Measurements from ENCODE around the gene UBE2D2. TPM values are rescaled to one million over a fixed set of nuclear protein-coding genes. Genes with fewer than 3 reads are reported as not detected.
"Not testable (repeated sequence)": the region's sequence is repeated elsewhere in the genome, so short reads cannot be mapped to it uniquely, and the experiment has no call there.

Gene UBE2D2
- total RNA-seq, 6 experiments from 2014 or later = 38.3 to 68.3 (median 53.1) TPM

DNA sequence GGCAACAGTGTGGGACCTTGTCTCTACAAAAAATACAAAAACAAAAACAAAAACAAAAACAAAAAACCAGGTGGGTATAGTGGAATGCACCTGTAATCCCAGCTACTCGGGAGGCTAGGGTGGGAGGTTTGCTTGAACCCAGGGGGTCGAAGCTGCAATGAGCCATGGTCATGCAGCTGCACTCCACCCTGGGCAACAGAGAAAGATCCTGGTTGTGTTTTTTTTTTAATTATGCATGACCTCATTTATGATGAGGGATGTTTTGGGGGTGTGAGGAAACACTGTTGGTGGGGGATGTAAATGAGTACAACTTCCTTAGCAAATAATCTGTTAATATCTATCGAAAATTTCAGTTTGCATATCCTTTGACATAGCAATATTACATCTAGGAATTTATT, 29.4 kb upstream of the UBE2D2 start:
- WGBS (ENCODE audit: insufficient coverage, low coverage, low lambda C conversion rate, missing lambda C conversion rate) = 96% methylated on average over 3 of the region's 3 CpGs

DNA sequence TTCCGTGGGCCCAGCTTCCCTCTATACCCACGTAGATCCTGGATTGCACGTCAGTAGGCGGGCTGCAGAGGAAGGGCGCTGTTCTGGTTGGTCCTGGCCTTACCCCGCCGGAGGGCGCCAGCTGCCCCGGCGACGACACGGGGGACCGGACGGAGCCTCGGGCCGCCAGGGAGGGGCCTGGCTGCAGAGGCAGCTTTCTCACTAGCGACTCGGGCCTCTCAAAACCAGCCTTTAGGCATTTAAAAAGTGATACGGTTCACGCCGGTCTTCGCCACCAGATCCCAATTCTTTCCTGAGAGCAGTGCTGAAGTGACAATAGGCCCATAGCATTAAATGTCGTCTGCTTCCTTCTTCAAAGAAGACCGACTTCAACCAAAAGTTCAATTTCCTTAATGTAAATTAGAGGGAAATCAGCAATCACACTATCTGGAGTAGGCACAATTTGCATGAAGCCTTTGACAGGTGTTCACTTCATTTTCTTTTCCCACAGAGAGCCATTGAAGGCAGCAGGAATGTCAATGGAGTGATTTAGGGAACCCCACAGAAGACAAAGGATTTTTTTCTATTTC, 17.6 kb upstream of the UBE2D2 start:
- Histone ChIP-seq H3K9me3 (no peaks in the 10 kb centered on the region), H3K27me3 (no peaks in the 10 kb centered on the region), H3K4me3 (peak overlapping the region in 1 of 3 donors; percentile 7), H3K36me3 (no peaks in the 10 kb centered on the region), H3K4me1 (no peaks in the 10 kb centered on the region), H3K27ac (no peak overlapping the region)
- intact Hi-C loops (cut with DNase I) = no loop called here
- no peak for TF ChIP-seq POLR2A (IDR thresholded peaks at IDR 0.05)
- TF ChIP-seq, protein P1, sequence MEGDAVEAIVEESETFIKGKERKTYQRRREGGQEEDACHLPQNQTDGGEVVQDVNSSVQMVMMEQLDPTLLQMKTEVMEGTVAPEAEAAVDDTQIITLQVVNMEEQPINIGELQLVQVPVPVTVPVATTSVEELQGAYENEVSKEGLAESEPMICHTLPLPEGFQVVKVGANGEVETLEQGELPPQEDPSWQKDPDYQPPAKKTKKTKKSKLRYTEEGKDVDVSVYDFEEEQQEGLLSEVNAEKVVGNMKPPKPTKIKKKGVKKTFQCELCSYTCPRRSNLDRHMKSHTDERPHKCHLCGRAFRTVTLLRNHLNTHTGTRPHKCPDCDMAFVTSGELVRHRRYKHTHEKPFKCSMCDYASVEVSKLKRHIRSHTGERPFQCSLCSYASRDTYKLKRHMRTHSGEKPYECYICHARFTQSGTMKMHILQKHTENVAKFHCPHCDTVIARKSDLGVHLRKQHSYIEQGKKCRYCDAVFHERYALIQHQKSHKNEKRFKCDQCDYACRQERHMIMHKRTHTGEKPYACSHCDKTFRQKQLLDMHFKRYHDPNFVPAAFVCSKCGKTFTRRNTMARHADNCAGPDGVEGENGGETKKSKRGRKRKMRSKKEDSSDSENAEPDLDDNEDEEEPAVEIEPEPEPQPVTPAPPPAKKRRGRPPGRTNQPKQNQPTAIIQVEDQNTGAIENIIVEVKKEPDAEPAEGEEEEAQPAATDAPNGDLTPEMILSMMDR (IDR thresholded peaks at IDR 0.05) = peak in 3 of 4 donors; percentile 10 to 27 (median 23)
- WGBS (ENCODE audit: insufficient coverage, low coverage, low lambda C conversion rate, missing lambda C conversion rate) = 23% methylated on average over 20 of the region's 24 CpGs
- DNase-seq (peak; percentile 65 to 70 (median 66)), ATAC-seq (peak; percentile 87 to 98 (median 96))

More for the DNA sequence above, 29.4 kb upstream of the UBE2D2 start:
- no peak overlapping the region for H3K27ac ChIP-seq
- no peaks in the 10 kb centered on the region for H3K27me3 ChIP-seq
- TF ChIP-seq POLR2A (IDR thresholded peaks at IDR 0.05) = no peak
- TF ChIP-seq, protein P1 (IDR thresholded peaks at IDR 0.05) = no peak
- ATAC-seq (no peak), DNase-seq (no peak)
- H3K9me3 ChIP-seq = no peaks in the 10 kb centered on the region
- intact Hi-C loops (cut with DNase I) = no loop called here
- H3K36me3 ChIP-seq = no peaks in the 10 kb centered on the region
- H3K4me3 ChIP-seq = no peak overlapping the region
- no peaks in the 10 kb centered on the region for H3K4me1 ChIP-seq

DNA sequence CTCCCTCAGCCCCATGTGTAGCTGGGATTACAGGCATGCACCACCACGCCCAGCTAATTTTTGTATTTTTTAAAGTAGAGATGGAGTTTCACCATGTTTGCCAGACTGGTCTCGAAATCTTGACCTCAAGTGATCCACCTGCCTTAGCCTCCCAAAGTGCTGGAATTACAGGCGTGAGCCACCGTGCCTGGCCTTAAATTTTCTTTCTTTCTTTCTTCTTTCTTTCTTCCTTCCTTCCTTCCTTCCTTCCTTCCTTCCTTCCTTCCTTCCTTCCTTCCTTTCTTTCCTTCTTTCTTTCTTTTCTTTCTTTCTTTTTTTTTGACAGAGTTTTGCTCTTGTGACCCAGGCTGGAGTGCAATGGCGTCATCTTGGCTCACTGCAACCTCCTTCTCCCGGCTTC, 14.5 kb upstream of the UBE2D2 start:
- ATAC-seq = not testable (repeated sequence)

DNA sequence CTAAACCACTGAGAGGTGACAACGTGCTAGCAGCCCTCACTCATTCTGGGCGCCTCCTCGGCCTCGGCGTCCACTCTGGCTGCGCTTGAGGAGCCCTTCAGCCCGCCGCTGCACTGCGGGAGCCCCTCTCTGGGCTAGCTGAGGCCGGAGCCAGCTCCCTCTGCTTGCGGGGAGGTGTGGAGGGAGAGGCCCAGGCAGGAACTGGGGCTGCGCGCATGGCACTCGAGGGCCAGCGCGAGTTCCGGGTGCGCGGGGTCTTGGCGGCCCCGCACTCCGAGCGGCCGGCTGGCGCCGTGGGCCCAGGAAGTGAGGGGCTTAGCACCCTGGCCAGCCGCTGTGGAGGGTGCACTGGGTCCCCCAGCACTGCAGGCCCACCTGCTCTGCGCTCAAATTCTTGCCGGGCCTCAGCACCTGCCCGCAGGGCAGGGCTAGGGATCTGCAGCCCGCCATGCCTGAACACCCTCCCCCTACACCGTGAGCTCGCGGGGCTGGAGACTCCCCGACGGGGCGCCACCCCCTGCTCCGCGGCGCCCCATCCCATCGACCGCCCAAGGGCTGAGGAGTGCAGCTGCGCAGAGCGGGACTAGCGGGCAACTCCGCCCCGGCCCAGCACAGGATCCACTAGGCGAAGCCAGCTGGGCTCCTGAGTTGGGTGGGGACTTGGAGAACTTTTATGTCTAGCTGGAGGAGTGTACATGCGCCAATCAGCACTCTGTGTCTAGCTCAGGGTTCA, 11.8 kb upstream of the UBE2D2 start:
- Histone ChIP-seq H3K27ac (no peak overlapping the region), H3K27me3 (no peaks in the 10 kb centered on the region), H3K36me3 (no peaks in the 10 kb centered on the region), H3K4me1 (peaks cover 0 to 5% (median 0%) of the 10 kb centered on the region in 4 donors), H3K4me3 (no peak overlapping the region), H3K9me3 (no peaks in the 10 kb centered on the region)
- 98% methylated on average over 13 of the region's 49 CpGs for WGBS (ENCODE audit: insufficient coverage, low coverage, low lambda C conversion rate, missing lambda C conversion rate)
- ATAC-seq (peak in 1 of 4 donors; percentile 28), DNase-seq (no peak)
- TF ChIP-seq, protein P1 (IDR thresholded peaks at IDR 0.05) = no peak
- no peak for TF ChIP-seq POLR2A (IDR thresholded peaks at IDR 0.05)
- intact Hi-C loops (cut with DNase I) = no loop called here

More for the DNA sequence above, 14.5 kb upstream of the UBE2D2 start:
- 82% methylated on average over 6 of the region's 6 CpGs for WGBS (ENCODE audit: insufficient coverage, low coverage, low lambda C conversion rate, missing lambda C conversion rate)
- intact Hi-C loops (cut with DNase I); H3K4me1 ChIP-seq; H3K9me3 ChIP-seq; H3K36me3 ChIP-seq; DNase-seq; H3K27me3 ChIP-seq; H3K4me3 ChIP-seq; H3K27ac ChIP-seq: not testable (repeated sequence)

DNA sequence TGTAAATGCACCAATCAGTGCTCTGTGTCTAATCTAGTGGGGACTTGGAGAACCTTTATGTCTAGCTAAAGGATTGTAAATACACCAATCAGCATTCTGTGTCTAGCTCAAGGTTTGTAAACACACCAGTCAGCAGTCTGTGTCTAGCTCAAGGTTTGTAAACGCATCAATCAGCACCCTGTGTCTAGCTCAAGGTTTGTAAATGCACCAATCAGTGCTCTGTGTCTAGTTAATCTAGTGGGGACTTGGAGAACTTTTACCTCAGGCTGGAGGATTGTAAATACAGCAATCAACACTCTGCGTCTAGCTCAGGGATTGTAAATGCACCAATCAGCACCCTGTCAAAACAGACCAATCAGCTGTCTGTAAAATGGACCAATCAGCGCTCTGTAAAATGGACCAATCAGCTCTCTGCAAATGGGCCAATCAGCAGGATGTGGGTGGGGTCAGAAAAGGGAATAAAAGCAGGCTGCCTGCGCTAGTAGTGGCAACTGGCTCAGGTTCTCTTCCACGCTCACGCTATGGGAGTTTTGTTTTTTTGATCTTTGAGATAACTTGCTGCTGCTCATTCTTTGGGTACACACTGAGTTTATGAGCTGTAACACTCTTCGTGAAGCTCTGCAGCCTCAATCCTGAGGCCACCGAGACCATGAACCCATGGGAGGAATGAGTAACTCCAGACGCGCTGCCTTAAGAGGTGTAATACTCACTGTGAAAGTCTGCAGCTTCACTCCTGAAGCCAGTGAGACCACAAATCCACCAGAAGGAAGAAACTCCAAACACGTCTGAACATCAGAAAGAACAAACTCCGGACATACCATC, 10.9 kb upstream of the UBE2D2 start:
- 67% methylated on average over 6 of the region's 12 CpGs for WGBS (ENCODE audit: insufficient coverage, low coverage, low lambda C conversion rate, missing lambda C conversion rate)
- not testable (repeated sequence) for H3K9me3 ChIP-seq

More for the DNA sequence above, 10.9 kb upstream of the UBE2D2 start:
- H3K27me3 ChIP-seq; intact Hi-C loops (cut with DNase I); H3K27ac ChIP-seq; H3K4me1 ChIP-seq; ATAC-seq; H3K36me3 ChIP-seq; DNase-seq; H3K4me3 ChIP-seq: not testable (repeated sequence)
